GM18868 (cell line): ENCODE results near the gene MX1.

Experiments used
- ATAC-seq: cut with Tn5 transposase; IDR thresholded peaks from one replicate; pipeline ENCODE4 v1.9.1; 2021; ENCODE audit warnings: mild to moderate bottlenecking, moderate library complexity; ENCODE audit not compliant: unreplicated experiment

The MX1 gene

GRCh38 chr21:41488080-41488479 lies 62.0 kb downstream of the MX1 start:
- ATAC-seq = no peak

GRCh38 chr21:41489329-41489728 lies 63.3 kb downstream of the MX1 start:
- ATAC-seq = no peak

- no peak for ATAC-seq
Observed at GRCh38 chr21:41490330-41490729, 64.3 kb downstream of the MX1 start.

GRCh38 chr21:41491412-41491811 lies 65.4 kb downstream of the MX1 start:
- ATAC-seq = no peak

GRCh38 chr21:41494242-41494641 lies 68.2 kb downstream of the MX1 start:
- no peak for ATAC-seq

- no peak for ATAC-seq
Observed at GRCh38 chr21:41497008-41497407, 71.0 kb downstream of the MX1 start.

- ATAC-seq = no peak
Observed at GRCh38 chr21:41497788-41498187, 71.7 kb downstream of the MX1 start.

GRCh38 chr21:41499920-41500319 lies 73.9 kb downstream of the MX1 start:
- ATAC-seq = no peak

- no peak for ATAC-seq
Observed at GRCh38 chr21:41500363-41500762, 74.3 kb downstream of the MX1 start.

- ATAC-seq = no peak
Observed at GRCh38 chr21:41500931-41501381, 74.9 kb downstream of the MX1 start.

- ATAC-seq = no peak
Observed at GRCh38 chr21:41501919-41502318, 75.9 kb downstream of the MX1 start.

- no peak for ATAC-seq
Observed at GRCh38 chr21:41503331-41503730, 77.3 kb downstream of the MX1 start.

GRCh38 chr21:41504030-41504429 lies 78.0 kb downstream of the MX1 start:
- ATAC-seq = no peak

- no peak for ATAC-seq
Observed at GRCh38 chr21:41506005-41506594, 80.1 kb downstream of the MX1 start.

- no peak for ATAC-seq
Observed at GRCh38 chr21:41506611-41507520, 80.8 kb downstream of the MX1 start.

GRCh38 chr21:41507521-41508414 lies 81.7 kb downstream of the MX1 start, which contains the start of gene TMPRSS2:
TSS of gene TMPRSS2 (minus strand) at chr21:41508158. CDS start at chr21:41498133, 10,025 bp downstream.
- ATAC-seq = no peak

- no peak for ATAC-seq
Observed at GRCh38 chr21:41508415-41509144, 82.5 kb downstream of the MX1 start.
